Progenitor cell of endocrine pancreas (in vitro differentiated cells): ENCODE data around the gene DIAPH2. TPM values are rescaled to one million over a fixed set of nuclear protein-coding genes. Genes with fewer than 3 reads are reported as not detected.

Experiments
- DNase-seq: peaks from one replicate; pipeline ENCODE4 v3.0.0; 2021; ENCODE audit warnings: low spot score; ENCODE audit not compliant: unreplicated experiment
- H3K27ac Mint-ChIP-seq: 2 replicates; pipeline ENCODE4 v1.8.0; 2021; ENCODE audit warnings: mild to moderate bottlenecking, moderate library complexity, mixed read lengths
- H3K27me3 Mint-ChIP-seq: 2 replicates; pipeline ENCODE4 v1.8.0; 2021; ENCODE audit warnings: mixed read lengths
- H3K36me3 Mint-ChIP-seq: 2 replicates; pipeline ENCODE4 v1.8.0; 2022; ENCODE audit warnings: mixed read lengths; ENCODE audit not compliant: insufficient read depth
- H3K4me1 Mint-ChIP-seq: 2 replicates; pipeline ENCODE4 v1.8.0; 2021; ENCODE audit warnings: low read depth, mixed read lengths
- H3K4me3 Mint-ChIP-seq: 2 replicates; pipeline ENCODE4 v1.8.0; 2021; ENCODE audit warnings: low read depth, mild to moderate bottlenecking, moderate library complexity, mixed read lengths
- H3K9me3 Mint-ChIP-seq: 2 replicates; pipeline ENCODE4 v1.8.0; 2021; ENCODE audit warnings: low read depth, mixed read lengths
- CTCF ChIP-seq: fragments of 200-600 bp; sonication (generic); IDR thresholded peaks from one replicate; pipeline ENCODE4 v1.5.0; 2021; ENCODE audit warnings: antibody characterized with exemption, mild to moderate bottlenecking; ENCODE audit not compliant: unreplicated experiment
- total RNA-seq: library from RNA; stranded (reverse); gene quantifications from 2 replicates; pipeline ENCODE4 v1.2.1, GENCODE V29; 2021

Gene DIAPH2
- total RNA-seq, 1 donor from 2014 or later, result 29.7 TPM

- Mint-ChIP-seq H3K36me3 (peaks cover 2% of the 10 kb centered on the region), H3K4me3 (no peak overlapping the region), H3K27ac (no peak overlapping the region), H3K9me3 (no peaks in the 10 kb centered on the region), H3K4me1 (peaks cover 15% of the 10 kb centered on the region), H3K27me3 (no peaks in the 10 kb centered on the region)
- TF ChIP-seq CTCF, result no peak
- no peak for DNase-seq
These were observed 294.3 kb downstream of the DIAPH2 start for GRCh38 chrX:96978906-96979305.

- Mint-ChIP-seq H3K27me3 (no peaks in the 10 kb centered on the region), H3K36me3 (no peaks in the 10 kb centered on the region), H3K27ac (no peak overlapping the region), H3K9me3 (no peaks in the 10 kb centered on the region), H3K4me1 (peaks cover 22% of the 10 kb centered on the region), H3K4me3 (no peak overlapping the region)
- DNase-seq, result no peak
- TF ChIP-seq CTCF, result no peak
These were observed 295.1 kb downstream of the DIAPH2 start for GRCh38 chrX:96979766-96980165.

GRCh38 chrX:96982161-96982560 is 297.5 kb downstream of the DIAPH2 start:
- peaks cover 23% of the 10 kb centered on the region for H3K4me1 Mint-ChIP-seq
- no peak overlapping the region for H3K27ac Mint-ChIP-seq

GRCh38 chrX:96984538-96984937 is 299.9 kb downstream of the DIAPH2 start:
- TF ChIP-seq CTCF, result no peak
- no peak for DNase-seq
- H3K4me3 Mint-ChIP-seq, result no peak overlapping the region
- H3K4me1 Mint-ChIP-seq, result peaks cover 40% of the 10 kb centered on the region
- H3K27ac Mint-ChIP-seq, result no peak overlapping the region
- no peaks in the 10 kb centered on the region for H3K27me3 Mint-ChIP-seq
- H3K9me3 Mint-ChIP-seq, result no peaks in the 10 kb centered on the region
- no peaks in the 10 kb centered on the region for H3K36me3 Mint-ChIP-seq

More at GRCh38 chrX:96982161-96982560, 297.5 kb downstream of the DIAPH2 start:
- H3K9me3 Mint-ChIP-seq, result no peaks in the 10 kb centered on the region
- no peak overlapping the region for H3K4me3 Mint-ChIP-seq
- TF ChIP-seq CTCF, result no peak
- H3K27me3 Mint-ChIP-seq, result no peaks in the 10 kb centered on the region
- H3K36me3 Mint-ChIP-seq, result no peaks in the 10 kb centered on the region
- DNase-seq, result no peak

GRCh38 chrX:96985046-96985445 is 300.4 kb downstream of the DIAPH2 start:
- Mint-ChIP-seq H3K27me3 (no peaks in the 10 kb centered on the region), H3K4me1 (peaks cover 42% of the 10 kb centered on the region), H3K4me3 (no peak overlapping the region), H3K36me3 (no peaks in the 10 kb centered on the region), H3K9me3 (no peaks in the 10 kb centered on the region), H3K27ac (no peak overlapping the region)
- TF ChIP-seq CTCF, result no peak
- no peak for DNase-seq
